Stimulated activated CD8-positive, alpha-beta memory T cell treated with anti-CD3 and anti-CD28 coated beads, Interleukin-4, amount 100 ng/mL, for 4 hours (primary cell): ENCODE data around the gene CNRIP1.

Source experiments
- DNase-seq, 2 donors: peaks; one replicate each; pipeline ENCODE4 v3.0.0-alpha.2; 2020; ENCODE audit warnings: low read depth in 2 of 2, low spot score in 1 of 2

The CNRIP1 gene

GRCh38 chr2:68251855-68252399 is 67.8 kb downstream of the CNRIP1 start:
- peak; percentile 16 to 32 for DNase-seq

GRCh38 chr2:68251187-68251854 is 68.4 kb downstream of the CNRIP1 start:
- DNase-seq: peak; percentile 50 to 56

- DNase-seq: no peak
Measured at GRCh38 chr2:68250652-68251186, 69.0 kb downstream of the CNRIP1 start.

GRCh38 chr2:68250196-68250595 is 69.6 kb downstream of the CNRIP1 start:
- DNase-seq: no peak

- DNase-seq: no peak
Measured at GRCh38 chr2:68248806-68249205, 70.9 kb downstream of the CNRIP1 start.

- DNase-seq: no peak
Measured at GRCh38 chr2:68248361-68248760, 71.4 kb downstream of the CNRIP1 start.

GRCh38 chr2:68246396-68246795 is 73.4 kb downstream of the CNRIP1 start:
- no peak for DNase-seq

- DNase-seq: no peak
Measured at GRCh38 chr2:68245672-68246071, 74.1 kb downstream of the CNRIP1 start.

GRCh38 chr2:68245066-68245465 is 74.7 kb downstream of the CNRIP1 start:
- DNase-seq: no peak

GRCh38 chr2:68244456-68244855 is 75.3 kb downstream of the CNRIP1 start:
- no peak for DNase-seq
